GM21367 (cell line): Measurements from ENCODE around the gene COPRS.
"Not testable (repeated sequence)": the region's sequence is repeated elsewhere in the genome, so short reads cannot be mapped to it uniquely, and the experiment has no call there.

Experiments used
- ATAC-seq: cut with Tn5 transposase; IDR thresholded peaks from one replicate; pipeline ENCODE4 v1.9.1; 2021; ENCODE audit not compliant: unreplicated experiment

The COPRS gene

GRCh38 chr17:31845291-31845690, 13.8 kb downstream of the COPRS start:
- ATAC-seq, result no peak

GRCh38 chr17:31843070-31843745, 15.8 kb downstream of the COPRS start:
- ATAC-seq, result no peak

DNA sequence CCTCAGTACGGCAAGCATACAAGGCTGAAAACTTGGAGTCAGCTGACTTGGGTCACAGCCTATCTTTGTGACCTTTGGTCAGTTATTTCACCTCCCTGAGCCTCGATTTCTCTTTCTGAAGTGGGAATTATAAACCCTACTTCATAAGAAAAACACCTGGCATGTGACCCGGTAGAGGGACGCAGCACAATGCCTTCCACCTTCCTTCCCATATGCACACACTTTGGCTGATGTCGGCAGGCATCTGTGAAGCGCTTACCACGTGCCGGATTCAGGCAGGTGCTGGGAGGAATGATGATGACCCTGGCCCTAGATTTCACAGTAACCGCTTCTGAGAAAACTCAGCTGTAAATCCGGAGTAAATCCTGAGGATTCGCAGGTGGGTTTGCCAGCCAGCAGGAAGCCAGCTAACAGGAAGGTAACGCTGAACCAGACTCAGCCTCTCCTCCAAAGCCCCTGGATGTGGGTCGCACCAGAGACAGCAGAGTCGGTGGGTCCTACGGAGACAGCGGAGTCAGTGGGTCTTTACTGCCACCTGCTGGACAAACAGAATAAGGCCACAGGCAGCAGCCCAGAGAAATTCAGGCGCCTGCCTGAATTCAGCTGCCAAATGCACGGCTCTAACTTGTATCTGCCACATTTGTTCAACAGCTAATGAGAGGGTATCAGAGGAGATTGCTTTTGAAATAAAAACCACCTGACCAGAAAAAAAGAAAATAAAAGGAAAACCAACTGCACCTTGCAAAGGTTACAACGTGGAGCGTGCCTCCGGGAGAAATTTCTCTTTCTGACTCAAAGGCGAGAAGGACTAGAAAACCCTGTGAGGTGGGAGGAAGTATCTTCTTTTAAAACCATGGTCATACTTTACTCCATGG, 16.6 kb downstream of the COPRS start:
- no peak for ATAC-seq

DNA sequence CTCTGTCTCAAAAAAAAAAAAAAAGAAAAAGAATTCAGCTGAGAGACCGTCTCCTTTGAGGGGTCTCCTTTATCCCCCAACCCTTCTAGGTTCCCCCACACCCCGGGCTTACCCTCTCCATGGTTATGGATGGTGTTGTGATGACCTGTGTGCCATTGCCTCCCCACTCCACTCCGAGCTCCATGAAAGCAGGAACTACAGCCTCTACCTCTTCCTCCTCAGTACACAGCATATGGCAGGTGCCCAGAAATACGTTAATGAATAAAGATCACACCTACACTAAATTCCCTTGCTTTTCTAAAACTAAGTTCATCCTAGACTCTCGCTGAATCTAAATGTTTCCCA, 17.2 kb downstream of the COPRS start:
- ATAC-seq, result no peak

- no peak for ATAC-seq
Measured at GRCh38 chr17:31838636-31839225, 20.3 kb downstream of the COPRS start.

- ATAC-seq, result no peak
Measured at GRCh38 chr17:31835984-31836383, 23.1 kb downstream of the COPRS start.

- ATAC-seq, result no peak
Measured at GRCh38 chr17:31834448-31834847, 24.6 kb downstream of the COPRS start.

DNA sequence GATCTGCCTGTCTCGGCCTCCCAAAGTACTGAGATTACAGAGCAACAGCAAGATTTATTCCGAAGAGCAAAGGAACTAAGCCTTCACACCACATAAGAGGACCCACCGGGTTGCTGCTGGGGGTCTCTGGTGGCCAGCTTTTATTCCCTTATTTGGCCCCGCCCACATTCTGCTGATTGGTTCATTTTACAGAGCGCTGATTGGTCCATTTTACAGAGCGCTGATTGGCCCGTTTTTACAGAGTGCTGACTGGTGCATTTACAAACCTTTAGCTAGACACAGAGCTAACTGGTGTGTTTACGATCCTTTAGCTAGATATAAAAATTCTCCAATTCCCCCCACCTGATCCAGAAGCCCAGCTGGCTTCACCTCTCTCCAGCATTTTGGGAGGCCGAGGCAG, 26.3 kb downstream of the COPRS start:
- no peak for ATAC-seq

- ATAC-seq, result no peak
Measured at GRCh38 chr17:31830971-31831858, 27.8 kb downstream of the COPRS start.

GRCh38 chr17:31829649-31830048, 29.4 kb downstream of the COPRS start:
- ATAC-seq, result no peak

GRCh38 chr17:31828955-31829354, 30.1 kb downstream of the COPRS start:
- ATAC-seq, result not testable (repeated sequence)

- no peak for ATAC-seq
Measured at GRCh38 chr17:31825961-31826691, 32.9 kb downstream of the COPRS start.

- no peak for ATAC-seq
Measured at GRCh38 chr17:31824766-31825360, 34.2 kb downstream of the COPRS start.

GRCh38 chr17:31823014-31823413, 36.0 kb downstream of the COPRS start:
- no peak for ATAC-seq

DNA sequence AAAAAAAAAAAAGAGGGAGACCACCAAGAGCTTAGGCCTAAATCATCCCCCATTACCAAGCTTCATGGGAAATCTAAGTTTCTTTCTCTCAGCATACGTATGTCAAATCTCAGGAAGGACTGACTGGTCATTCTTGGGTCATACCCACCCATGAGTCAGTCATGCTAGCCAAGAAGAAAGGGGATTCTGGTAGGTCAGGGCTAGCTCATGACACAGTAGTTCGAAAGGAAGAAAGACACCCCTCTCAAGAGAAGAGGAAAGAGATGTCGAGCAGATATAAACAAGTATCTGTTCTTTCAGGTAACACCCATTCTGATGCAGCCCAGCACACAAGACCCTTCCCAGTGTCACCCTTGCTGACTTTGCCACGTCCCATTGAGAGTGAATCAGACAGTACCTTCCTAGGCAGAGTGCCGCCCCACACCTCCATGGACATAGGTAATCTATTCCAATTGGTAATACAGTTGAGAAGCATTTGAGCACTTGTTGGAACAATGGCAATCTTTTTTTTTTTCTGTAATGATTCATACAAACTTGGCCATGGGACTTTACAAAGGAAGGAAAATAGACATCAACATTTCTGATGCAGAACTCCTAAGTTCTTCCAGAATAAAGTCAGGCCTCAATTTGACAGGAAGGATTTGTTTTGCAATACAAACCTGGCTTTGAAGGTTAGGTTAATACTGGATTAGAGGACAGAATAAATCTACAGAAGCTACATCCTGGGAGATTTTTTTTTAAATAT, 38.2 kb downstream of the COPRS start:
- no peak for ATAC-seq

- no peak for ATAC-seq
Measured at GRCh38 chr17:31819578-31819977, 39.5 kb downstream of the COPRS start.

DNA sequence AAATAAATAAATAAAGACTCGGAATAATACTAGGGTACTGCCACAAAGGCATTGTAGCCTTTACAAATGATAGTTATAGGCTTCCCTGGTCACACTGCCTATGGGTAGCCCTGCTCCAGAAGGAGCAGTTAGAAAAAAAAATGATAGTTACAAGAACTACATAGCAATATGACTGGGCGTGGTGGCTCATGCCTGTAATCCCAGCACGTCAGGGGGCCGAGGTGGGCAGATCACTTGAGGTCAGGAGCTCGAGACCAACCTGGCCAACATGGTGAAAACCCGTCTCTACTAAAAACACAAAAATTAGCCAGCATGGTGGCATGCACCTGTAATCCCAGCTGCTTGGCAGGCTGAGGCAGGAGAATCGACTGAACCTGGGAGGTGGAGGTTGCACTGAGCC, 40.2 kb downstream of the COPRS start:
- ATAC-seq, result not testable (repeated sequence)

- no peak for ATAC-seq
Measured at GRCh38 chr17:31815212-31815730, 43.8 kb downstream of the COPRS start.

DNA sequence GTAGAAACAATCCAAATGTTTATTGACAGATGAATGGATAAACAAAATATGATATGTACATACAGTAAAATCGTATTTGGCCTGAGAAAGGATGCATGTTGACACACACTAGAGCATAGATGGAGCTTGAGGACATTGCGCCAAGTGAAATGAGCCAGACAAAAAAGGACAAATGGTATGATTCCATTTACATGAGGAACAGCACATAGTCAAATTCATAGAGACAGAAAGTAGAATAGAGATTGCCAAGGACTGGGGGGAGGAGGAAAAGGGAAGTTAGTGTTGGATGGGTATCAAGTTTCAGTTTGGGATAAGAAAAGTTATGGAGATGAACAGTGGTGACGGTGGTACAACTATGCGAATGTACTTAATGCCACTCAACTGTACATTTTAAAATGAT, 47.9 kb downstream of the COPRS start:
- ATAC-seq, result no peak
